ENCODE measurements around the gene SHANK3.

DNA sequence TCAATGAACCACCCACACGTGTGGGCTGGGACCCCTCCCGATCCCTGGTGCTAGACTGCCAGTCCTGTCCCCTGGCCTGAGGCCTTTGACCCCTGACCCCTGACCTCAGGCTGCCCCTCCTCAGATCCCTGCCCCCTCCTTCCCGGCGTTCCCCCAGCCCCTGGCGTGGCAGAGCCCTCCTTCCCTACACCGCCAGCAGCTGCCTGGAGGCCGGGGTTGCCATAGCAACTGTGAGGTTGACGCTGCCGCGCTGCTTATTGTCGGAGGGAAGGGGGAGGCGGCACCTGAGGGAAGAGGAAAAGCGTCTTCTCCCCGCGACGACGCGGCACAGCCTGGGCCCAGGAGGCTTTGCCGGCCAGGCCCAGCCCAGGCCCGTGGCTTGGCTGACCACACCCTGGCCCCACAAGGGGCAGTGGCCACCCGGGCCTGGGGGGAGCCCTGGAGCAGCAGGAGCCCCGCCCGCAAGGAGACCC, 32.6 kb downstream of the SHANK3 start:
- TF ChIP-seq POLR2A (IDR thresholded peaks at IDR 0.05) (no peak), CTCF (IDR thresholded peaks at IDR 0.05) (no peak)
